Mammary epithelial cell (primary cell): ENCODE results near the gene SPON1.

ENCODE experiments used
- EZH2 ChIP-seq: IDR thresholded peaks from 2 replicates; pipeline ENCODE4 v1.6.1; 2012; ENCODE audit warnings: low read length, inconsistent platforms, borderline replicate concordance
- TF ChIP-seq, protein P1 (sequence below), 2 donors: IDR thresholded peaks in 1 of 2; conservative IDR thresholded peaks in 1 of 2; 2 replicates each; pipeline ENCODE4 v1.5.1; 2011 to 2012; ENCODE audit warnings: inconsistent platforms in 2 of 2, low read length in 2 of 2, mild to moderate bottlenecking in 2 of 2, control low read depth in 1 of 2, low read depth in 1 of 2; ENCODE audit not compliant: insufficient read depth in 1 of 2; ENCODE audit errors: extremely low read depth in 1 of 2

DNA sequence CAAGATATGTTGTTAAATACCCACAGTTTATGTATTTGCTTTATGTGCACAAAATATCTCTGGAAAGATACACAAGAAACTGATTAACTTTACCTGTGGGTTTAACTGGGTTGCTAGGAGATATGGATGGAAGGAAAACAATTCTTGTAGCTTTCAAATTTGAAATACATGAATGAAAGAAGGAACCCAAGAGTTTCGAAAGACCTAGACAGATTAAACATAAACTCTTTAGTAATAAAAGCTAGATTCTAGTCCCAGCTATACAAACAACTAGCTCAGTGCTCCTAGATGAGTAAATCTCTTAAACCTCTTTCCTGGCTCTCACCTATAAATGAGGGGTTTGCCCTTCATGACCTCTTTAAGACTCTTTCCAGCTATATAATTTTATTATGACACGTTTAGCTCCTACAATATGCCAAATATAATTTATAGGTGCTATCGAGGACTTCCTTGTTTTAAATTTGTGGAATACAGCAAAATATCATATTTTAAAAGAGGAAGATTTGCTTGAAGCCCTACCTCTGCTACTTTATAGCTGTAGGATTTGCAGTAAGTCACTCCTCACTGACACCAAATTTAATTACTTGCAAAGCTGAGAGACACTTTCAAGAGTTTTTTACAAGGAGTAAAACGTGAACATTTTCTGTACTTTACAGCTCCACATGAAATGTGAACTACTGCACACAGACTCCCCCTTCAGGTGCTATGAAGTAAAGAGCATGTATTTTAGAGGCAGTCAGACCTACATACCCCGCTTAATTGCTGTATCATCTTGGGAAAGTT lies 345.8 kb downstream of the SPON1 start:
- TF ChIP-seq, protein P1, sequence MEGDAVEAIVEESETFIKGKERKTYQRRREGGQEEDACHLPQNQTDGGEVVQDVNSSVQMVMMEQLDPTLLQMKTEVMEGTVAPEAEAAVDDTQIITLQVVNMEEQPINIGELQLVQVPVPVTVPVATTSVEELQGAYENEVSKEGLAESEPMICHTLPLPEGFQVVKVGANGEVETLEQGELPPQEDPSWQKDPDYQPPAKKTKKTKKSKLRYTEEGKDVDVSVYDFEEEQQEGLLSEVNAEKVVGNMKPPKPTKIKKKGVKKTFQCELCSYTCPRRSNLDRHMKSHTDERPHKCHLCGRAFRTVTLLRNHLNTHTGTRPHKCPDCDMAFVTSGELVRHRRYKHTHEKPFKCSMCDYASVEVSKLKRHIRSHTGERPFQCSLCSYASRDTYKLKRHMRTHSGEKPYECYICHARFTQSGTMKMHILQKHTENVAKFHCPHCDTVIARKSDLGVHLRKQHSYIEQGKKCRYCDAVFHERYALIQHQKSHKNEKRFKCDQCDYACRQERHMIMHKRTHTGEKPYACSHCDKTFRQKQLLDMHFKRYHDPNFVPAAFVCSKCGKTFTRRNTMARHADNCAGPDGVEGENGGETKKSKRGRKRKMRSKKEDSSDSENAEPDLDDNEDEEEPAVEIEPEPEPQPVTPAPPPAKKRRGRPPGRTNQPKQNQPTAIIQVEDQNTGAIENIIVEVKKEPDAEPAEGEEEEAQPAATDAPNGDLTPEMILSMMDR (conservative IDR thresholded peaks at IDR 0.05 in 1 of 2, IDR thresholded peaks at IDR 0.05 in 1 of 2; ENCODE audit: extremely low read depth in 1 of 2, insufficient read depth in 1 of 2, low read depth in 1 of 2, low read length in 2 of 2) = peak; percentile 65 to 77
- no peak for TF ChIP-seq EZH2
